GF-D8 (cell line): ENCODE measurements around the gene GABBR1.

Experiments
- DNase-seq: peaks from one replicate; lab custom pipeline; 2025; lab: John Stamatoyannopoulos, UW

GABBR1 gene

DNA sequence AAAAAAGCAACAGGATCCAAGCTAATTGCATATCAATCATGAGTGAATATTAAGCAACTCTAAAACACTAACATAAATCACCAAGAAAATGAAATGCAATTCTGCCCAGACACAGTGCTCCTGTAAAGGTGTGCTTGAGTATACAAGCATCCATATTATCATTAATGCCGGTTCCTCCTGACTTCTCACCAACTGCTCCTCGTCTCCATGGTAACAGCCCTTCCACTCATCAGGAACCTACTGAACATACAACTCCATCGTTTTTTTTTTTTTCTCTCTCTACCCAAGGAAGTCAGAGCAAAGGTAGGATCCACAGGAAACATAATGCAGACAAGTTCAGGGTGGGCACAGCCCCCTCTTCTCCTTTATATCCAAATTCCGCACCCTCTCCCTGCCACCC, 12.4 kb downstream of the GABBR1 start:
- no peak for DNase-seq

DNA sequence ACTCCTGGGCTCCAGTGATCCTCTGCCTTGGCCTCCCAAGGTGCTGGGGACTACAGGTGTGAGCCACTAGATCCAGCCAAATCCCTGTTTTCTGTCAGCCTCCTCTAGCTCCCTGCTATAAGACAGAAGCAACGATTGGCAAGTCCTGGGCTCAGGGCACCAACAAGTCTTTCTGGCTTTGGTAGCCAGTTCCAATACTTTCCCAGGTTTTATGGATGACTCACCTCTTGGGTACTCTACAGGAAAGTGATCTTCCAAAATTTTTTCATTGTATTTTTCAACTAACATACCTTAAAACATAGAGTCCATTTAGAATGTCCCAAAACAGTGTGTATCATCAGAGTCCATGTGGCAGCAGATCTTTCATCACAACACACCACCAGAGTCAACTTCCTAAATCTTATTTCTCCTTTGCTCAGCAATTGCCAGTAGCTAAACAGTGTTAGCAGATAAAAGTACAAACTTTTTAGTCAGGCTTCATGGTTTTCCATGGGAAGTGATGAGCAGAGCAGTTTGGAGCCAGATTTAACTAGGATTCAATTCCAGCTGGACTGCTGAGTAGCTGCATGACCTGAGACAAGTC, 13.3 kb downstream of the GABBR1 start:
- DNase-seq, result no peak

DNA sequence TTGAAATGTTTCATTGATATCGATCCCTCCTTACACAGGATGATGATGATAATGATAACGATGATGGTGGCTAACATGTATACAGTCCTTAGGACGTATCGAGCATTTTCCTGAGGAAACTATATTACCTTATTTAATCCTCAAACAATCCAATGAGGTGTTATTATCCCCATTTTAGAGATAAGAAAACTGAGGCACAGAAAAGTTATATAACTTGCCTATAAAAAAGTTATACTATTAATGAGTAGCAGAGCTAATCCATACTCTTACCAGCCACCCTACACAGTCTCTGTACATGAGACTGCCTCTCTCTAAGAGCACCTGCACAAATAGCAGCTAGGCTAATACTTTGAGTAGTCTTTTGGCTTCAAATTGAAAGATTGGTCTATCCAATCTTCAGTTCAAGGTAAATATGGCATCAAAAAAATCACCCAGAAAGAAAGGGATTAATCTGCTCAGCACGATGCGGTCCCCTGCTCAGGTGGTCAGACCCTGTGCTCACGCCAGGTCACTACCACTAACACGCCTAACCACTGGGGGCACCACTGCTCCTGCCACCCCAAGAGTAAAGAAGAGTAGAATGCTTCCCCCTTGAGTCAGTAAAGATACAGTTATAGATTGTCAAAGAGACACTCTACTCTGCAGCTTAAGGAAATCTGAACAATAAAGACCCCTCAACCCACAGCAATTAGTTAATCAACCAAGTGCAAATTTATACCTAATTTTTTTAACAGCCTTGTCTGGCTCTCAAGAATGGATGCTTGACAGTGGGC, 15.0 kb downstream of the GABBR1 start:
- no peak for DNase-seq

DNA sequence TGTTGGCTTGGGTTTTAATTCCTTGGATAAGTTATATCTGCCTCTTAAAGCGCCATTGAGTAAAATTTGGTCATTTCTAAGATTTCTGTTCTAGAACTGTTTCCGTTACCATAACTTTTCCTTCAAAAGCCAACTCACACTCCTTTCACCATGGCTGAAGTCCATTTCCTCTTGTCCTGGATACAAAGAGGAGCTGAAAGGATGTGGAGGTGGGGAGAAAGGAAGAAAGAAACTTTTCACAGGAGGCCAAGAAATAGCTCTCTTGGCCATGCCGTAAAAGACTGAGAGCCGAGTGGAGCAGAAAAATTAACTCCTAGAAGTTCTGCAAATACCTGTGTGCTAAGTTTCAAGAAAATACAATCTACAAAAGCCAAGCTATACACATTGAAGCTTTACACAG, 21.6 kb downstream of the GABBR1 start:
- DNase-seq, result no peak

DNA sequence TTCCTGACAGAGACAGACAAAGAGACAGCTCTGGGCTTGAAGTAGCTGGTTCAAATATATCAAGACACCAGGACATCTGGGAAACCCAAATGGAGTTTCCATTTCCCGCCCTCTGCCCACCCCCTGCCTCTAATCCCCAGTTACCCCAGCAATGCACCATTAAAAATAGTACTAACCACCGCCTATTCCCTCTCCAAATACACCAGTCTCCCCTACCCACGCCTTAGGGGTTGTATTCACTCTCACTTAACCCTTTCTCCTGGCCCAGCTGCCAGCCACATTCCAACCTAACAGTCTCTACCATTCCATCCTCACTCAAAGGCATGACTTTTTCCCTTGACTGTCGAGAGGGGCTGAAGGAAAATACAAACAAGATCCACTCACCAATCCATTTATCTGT, 22.4 kb downstream of the GABBR1 start:
- no peak for DNase-seq

DNA sequence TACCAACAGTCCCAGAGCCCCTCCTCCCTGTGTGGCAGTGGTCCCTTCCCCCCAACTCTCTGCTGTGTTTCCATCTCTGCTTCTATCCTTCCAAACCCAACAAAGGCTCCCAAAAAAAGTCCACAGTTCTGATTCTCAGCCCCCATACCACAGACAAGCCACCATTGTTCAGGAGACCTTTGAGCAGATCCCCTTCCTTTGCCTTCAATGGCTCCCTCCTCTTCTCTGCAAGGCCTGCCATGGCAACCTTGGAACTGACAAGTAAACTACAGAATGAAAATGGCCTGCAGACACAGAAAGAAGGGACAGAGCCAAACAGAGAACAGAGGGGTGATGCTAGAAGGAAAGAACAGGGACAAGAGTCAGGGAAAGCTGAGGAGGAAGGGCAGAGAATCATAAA, 24.9 kb downstream of the GABBR1 start:
- DNase-seq, result no peak

DNA sequence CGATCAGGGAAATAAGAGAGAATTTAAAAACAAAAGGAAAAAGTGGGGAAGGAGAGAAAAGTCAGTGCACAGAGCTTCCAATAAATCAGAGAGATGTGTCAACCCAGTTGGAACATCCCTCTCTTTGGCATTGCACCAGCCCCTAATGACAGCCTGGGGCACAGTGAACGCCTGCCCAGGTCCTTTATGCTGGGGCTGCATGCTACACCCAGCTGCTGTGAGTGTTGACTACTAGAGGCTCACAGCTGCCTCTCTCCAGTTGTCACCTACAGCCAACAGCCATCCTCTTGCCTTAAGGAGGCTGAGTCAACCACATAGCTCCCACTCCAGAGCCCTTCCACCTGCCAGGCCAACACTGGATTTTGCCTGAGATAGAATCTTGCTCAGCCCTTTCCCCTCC, 29.1 kb downstream of the GABBR1 start:
- DNase-seq, result no peak

DNA sequence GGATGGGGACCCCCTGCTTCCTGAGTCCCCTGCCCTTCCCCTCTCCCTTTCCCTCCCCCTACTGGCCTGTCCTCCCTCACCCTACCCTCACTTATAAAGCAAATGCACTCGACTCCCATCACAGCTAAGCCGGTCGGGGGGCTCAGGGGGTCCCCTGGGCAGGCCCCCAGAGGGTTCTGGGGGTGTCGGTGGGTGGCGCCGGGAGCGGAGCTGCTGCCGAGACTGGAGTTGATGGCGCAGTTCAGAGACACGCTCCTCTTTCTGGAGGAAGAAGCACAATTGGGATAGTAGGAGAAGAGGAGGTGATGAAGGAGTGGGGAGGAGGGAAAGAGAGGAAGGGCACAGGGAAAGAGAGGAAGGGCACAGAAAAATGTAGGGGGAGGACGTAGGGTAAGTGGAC, 29.5 kb downstream of the GABBR1 start:
- DNase-seq, result no peak

DNA sequence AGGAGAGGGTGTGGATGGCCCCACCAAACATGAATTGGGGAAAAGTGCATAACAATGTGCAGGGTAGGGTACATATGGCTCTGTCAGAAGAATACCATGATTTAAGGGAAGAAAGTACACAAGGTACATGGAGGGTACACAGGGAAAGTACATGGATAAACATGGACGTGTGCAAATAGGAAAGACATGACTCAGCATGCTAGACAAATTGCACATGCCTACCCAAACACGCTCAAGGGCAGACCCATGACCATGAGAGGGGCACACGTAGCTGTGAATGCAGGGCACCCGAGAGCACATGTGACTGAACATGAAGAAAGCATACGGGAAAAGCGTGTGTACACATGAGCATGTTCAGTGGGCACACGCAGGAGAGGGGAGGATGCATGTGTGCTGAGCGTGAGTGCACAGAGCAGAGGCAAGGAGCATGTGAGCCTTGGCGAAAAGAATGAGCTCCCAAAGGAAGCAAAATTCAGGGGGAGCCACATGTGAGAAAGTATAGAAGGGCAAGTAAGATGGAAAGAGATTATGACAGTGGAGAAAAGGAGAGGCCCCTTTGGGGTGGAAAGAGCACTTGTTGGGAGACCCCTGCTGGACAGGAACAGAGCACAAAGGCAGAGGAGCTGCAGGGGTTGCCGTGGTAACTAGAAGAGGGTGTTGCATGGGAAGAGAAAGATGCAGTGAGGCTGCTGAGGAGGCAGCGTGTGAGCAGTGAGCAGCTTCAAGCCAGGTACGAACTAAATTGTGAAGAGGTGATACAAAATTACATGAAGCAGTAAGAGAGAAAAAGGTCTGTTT, 30.2 kb downstream of the GABBR1 start:
- DNase-seq, result no peak

DNA sequence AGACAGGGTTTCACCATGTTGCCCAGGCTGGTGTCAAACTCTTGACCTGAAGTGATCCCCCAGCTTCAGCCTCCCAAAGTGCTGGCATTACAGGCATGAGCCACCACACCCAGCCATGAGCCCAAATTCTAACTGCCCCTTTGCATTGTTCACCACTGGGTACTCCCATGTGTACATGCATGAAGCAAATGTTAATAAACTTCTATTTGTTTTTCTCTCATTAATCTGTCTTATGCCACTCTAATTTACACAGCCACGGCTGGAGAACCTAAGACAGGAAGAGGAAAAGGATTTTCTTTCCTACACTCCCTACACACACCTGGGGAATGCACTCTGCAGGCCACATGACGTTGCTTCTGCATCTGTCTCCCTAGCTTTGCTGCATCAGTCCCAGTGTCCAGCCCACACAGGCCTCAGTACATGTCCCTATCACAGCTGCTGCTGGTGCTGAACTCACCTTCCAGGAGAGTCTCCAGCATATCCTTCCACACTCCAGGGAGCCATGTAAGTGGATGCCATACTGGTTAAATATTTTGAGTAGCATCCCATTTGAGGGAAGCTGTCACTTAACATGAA, 34.7 kb downstream of the GABBR1 start:
- DNase-seq, result no peak

DNA sequence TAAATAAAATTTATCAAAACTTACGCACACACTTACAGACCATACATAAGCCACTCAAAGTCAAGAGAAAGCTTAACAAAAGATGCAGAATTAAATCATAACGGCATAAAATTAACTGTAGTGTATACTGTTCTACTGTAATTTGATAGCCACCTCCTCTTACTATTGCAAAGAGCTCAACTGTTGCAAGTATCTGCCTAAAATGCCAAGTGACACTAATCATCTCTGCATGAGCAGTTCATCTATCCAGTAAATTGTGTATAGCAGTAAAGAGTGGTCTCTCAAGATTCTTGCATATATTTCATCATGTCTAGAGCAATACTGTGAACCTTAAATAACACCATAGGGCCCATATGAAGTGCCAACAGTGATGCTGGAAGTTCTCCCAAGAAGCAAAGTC, 35.8 kb downstream of the GABBR1 start:
- DNase-seq, result no peak

DNA sequence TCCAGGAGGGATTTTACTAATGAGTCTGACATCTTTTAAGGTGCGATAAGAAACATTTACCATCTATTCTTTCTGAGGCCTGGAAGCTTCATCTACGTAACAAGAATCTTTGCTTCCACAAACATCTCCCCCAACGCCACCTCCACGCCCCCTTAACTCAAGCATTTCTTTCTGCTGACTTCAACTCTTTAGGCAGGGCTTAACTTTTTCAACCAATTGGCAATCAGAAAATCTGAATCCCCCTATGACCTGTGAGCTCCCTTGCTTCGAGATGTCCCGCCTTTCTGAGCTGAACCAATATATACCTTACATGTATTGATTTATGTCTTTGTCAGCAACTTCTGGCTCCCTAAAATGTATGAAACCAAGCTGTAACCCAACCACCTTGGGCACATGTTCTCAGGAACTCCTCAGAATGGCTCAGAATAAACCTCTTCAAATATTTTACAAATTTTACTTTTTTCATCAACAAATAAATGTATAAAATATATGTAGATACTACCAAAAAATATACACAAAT, 36.5 kb downstream of the GABBR1 start:
- DNase-seq, result no peak

DNA sequence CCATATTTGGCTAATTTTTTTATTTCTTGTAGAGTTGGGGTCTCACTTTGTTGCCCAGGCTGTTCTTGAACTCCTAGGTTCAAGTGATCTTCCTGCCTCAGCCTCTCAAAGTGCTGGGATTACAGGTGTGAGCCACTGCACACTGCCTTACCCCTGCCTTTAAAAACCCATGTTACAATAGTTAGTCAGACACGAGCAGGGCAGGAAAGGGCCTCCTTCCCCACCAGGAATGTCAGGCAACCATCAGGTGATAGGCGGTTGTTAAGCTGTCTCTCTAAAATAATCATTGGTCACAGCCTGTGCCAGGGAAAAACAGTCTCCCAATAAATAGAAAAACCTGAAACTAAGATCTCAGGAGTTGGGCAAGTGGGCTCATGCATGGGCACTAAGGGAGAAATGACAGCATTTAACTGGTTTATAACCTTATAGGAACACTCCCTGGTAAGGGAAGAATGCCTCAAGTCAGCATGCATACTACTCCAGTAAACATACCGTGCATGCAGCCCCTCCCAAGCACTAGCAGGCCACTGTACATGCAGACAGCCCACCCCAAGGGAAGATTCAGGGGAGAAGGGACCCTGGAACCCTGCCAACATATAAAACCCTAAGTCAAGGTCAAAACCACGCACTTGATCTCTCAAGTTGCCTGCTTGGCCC, 39.7 kb downstream of the GABBR1 start:
- no peak for DNase-seq

DNA sequence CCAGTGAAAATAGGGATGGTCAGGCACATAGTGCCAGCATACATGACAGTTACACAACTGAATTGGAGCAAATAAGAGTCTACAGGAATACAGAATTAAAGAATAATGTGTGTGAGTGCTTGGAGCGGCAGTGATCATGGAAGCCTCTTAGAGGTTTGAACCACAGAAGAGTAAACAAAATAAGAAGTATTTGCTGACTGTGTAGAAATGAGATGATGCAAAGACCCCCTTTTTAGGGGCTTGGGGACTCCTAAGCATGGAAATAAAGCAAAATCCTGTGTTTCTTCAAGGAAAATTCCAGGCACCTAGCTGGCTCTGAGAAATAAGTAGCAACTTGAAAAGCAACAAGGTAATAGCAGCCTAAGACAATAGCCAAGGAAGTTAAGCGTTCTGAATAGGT, 41.3 kb downstream of the GABBR1 start:
- DNase-seq, result no peak

DNA sequence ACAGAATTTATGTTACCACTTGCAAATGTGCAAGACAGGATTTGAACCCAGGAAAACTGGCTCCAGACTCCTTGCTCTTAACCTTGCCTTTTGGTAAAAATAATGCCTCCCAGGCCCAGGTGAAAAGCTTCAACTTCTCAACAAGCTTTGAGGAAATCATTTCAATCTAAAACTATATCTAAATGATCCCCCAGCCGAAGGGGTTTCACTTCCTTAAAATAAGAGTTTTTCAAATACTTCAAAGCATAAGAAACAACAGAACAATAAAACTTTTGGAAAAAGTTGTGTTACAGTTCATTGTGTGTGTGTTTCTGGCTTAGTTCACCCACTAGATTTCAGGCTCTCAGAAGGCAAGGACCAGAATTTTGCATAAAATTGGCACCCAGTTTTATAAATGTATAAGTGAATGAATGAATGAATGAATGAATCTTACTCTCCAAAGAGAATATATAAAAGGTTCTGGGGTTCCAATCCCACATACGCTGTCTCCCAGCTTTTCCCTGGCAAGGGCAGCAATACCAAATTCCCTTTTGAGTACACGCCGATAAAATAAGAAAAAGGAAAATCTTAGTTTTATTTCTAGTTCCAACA, 42.7 kb downstream of the GABBR1 start:
- no peak for DNase-seq

DNA sequence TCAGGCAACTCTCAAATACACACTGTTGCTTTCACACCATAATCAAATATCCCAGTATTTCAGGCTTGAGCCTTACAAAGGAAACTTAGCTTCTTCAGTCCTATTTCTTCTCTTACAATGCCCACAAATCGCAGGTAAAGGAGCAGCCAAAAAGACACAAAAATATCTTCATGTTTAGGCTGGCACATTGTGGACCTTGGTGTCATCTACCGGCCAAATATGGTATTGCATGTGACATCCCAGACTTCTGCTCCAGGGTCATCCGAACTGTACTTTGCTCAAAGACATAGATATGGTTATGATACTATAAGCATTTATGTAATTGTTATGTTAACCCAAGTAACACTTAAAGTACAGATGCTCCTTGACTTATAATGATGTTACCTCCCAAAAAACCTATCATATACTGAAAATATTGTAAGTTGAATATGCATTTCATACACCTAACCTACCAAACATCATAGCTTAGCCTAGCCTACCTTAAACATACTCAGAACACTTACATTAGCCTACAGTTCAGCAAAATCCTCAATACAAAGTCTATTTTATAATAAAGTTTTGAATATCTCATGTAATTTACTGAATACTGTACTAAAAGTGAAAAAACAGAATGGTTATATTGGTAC, 43.4 kb downstream of the GABBR1 start:
- no peak for DNase-seq

DNA sequence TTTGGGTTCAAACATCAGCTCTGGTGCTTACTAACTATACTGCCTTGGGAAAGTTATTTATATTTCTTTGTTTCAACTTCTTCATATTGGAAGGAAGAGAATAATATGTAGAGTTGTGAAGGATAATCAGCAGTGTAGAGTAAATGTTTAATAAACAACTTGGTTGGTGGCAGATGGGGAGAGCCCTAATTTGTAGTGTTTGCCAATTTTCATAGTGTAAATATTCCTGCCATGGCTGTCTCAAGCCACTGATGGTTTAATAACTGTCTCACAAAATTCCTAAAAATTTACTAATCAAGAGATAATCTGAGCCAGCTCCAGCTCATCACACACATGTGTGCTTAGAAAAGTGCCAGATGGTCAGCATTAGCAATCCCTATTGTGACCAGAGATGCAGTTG, 48.2 kb downstream of the GABBR1 start, which contains the start of gene OR2H2:
Gene OR2H2 (plus strand): TSS at position 301 of the 400 bp plus-strand sequence. CDS start 2,824 bp downstream, outside the sequence.
- DNase-seq, result no peak

DNA sequence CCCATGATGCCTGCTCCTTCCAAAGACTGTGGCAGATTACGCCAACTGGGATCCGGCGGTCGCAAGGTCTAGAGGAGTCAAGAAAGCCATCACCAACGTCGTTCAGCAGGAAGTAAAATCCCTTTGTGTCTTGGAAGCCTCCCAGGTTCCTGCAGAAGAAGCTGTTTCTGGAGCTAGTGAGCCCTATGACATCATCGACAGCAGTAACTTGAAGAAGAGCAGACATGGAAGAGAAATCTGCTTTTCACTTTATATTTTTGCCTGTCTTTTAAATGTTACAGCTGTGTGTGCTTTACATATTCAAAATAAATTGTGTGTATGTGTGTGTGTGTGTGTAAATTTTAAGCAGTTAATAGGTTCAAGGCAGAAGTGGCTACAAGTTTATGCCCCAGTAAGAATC, 55.4 kb downstream of the GABBR1 start:
- DNase-seq, result no peak

DNA sequence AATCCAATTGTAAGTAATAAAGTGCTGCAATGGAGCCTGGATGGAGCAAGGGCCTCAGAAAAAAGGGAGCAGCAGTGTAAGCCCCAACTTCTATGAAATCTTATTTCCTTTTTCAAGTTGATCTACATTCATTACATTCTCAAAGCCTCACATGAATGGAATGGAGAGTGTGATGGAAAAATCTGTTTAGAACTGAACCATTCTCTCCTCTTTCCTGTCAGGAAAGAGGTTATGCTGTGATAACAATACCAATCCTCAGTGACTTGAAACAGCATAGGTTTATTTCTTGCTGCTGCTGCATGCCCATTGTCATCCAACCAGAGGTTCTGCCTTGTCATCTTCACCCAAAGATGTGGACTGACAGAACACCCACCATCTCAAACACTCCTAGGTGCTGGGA, 56.9 kb downstream of the GABBR1 start:
- DNase-seq, result no peak

DNA sequence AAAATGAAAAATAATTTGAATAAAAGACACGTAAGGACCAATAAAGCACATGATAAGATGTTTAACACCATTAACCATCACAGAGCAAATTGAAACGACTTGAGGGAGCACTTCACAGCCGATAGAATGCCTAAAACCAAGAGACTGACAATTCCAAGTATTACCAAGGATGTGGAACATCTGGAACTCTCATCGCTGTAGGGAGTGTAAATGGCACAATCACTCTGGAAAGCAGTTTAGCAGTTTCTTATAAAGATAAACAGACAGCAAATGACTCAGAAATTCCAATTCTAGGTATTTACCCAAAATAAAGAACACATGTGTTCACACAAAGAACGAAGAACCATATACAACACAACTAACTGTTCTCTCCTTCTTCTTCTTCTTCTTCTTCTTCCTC, 65.0 kb downstream of the GABBR1 start:
- DNase-seq, result no peak

DNA sequence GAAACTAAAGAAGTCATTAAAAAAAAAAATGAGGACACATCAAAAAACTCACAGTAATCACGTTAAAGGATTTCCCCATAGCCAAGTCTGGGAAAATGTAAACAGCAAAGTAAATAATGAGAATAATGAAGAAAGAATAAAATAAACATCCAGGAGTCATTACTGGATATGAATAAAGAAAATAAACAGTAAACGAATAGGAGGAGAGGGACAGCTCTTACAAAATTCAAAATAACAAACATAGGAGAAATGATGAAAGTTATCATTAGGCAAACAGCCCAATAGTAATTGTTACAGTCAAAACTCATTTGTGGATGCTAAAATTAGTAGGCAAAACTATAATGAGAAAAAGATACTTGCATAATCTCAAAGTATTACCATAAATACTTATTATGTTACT, 65.4 kb downstream of the GABBR1 start:
- no peak for DNase-seq
